Measurements from ENCODE around the gene INCA1. TPM values are rescaled to one million over a fixed set of nuclear protein-coding genes. Genes with fewer than 3 reads are reported as not detected.
"Not testable (repeated sequence)": the region's sequence is repeated elsewhere in the genome, so short reads cannot be mapped to it uniquely, and the experiment has no call there.

The INCA1 gene
- total RNA-seq, 1 donor from 2014 or later, result 0.34 TPM

- Mint-ChIP-seq H3K4me3 (peak overlapping the region; percentile 86), H3K27ac (peak overlapping the region; percentile 95), H3K4me1 (ENCODE audit: low read depth) (peaks cover 19% of the 10 kb centered on the region)
- intact Hi-C loops (cut with micrococcal nuclease), result loop anchor here (2.0 to 10.0 kb wide), 4 partner anchors 17 to 85 kb away; partner anchors contain the start of genes CAMTA2, USP6, ZFP3 and ZNF232
- not testable (repeated sequence) for H3K36me3 Mint-ChIP-seq (ENCODE audit: low read depth); DNase-seq (ENCODE audit: low spot score); H3K9me3 Mint-ChIP-seq; H3K27me3 Mint-ChIP-seq (ENCODE audit: insufficient read depth)
Measured at GRCh38 chr17:5030168-5030567, 32.8 kb upstream of the INCA1 start.

- Mint-ChIP-seq H3K27ac (no peak overlapping the region), H3K4me1 (ENCODE audit: low read depth) (peaks cover 26% of the 10 kb centered on the region), H3K4me3 (no peak overlapping the region), H3K27me3 (ENCODE audit: insufficient read depth) (no peaks in the 10 kb centered on the region), H3K36me3 (ENCODE audit: low read depth) (peaks cover 19% of the 10 kb centered on the region), H3K9me3 (no peaks in the 10 kb centered on the region)
- intact Hi-C loops (cut with micrococcal nuclease), result no loop called here
- DNase-seq (ENCODE audit: low spot score), result no peak
Measured at GRCh38 chr17:5027916-5028315, 30.6 kb upstream of the INCA1 start.

- peaks cover 26% of the 10 kb centered on the region for H3K4me1 Mint-ChIP-seq (ENCODE audit: low read depth)
- H3K27me3 Mint-ChIP-seq (ENCODE audit: insufficient read depth), result no peaks in the 10 kb centered on the region
- intact Hi-C loops (cut with micrococcal nuclease), result no loop called here
Measured at GRCh38 chr17:5027299-5027698, 30.0 kb upstream of the INCA1 start.

GRCh38 chr17:5024604-5025003 lies 27.3 kb upstream of the INCA1 start:
- Mint-ChIP-seq H3K27me3 (ENCODE audit: insufficient read depth) (no peaks in the 10 kb centered on the region), H3K27ac (no peak overlapping the region), H3K4me1 (ENCODE audit: low read depth) (peaks cover 11% of the 10 kb centered on the region), H3K4me3 (no peak overlapping the region), H3K36me3 (ENCODE audit: low read depth) (peaks cover 38% of the 10 kb centered on the region), H3K9me3 (no peaks in the 10 kb centered on the region)
- intact Hi-C loops (cut with micrococcal nuclease), result no loop called here
- DNase-seq (ENCODE audit: low spot score), result no peak

More at GRCh38 chr17:5027299-5027698, 30.0 kb upstream of the INCA1 start:
- no peak overlapping the region for H3K4me3 Mint-ChIP-seq
- no peak overlapping the region for H3K27ac Mint-ChIP-seq
- H3K9me3 Mint-ChIP-seq, result no peaks in the 10 kb centered on the region
- peaks cover 23% of the 10 kb centered on the region for H3K36me3 Mint-ChIP-seq (ENCODE audit: low read depth)
- DNase-seq (ENCODE audit: low spot score), result no peak

- Mint-ChIP-seq H3K36me3 (ENCODE audit: low read depth) (peaks cover 42% of the 10 kb centered on the region), H3K27ac (no peak overlapping the region), H3K9me3 (no peaks in the 10 kb centered on the region)
Measured at GRCh38 chr17:5023588-5024147, 26.3 kb upstream of the INCA1 start.

GRCh38 chr17:5022171-5022711 lies 24.9 kb upstream of the INCA1 start:
- H3K4me3 Mint-ChIP-seq, result no peak overlapping the region
- intact Hi-C loops (cut with micrococcal nuclease), result no loop called here
- H3K4me1 Mint-ChIP-seq (ENCODE audit: low read depth), result peaks cover 20% of the 10 kb centered on the region
- H3K27me3 Mint-ChIP-seq (ENCODE audit: insufficient read depth), result no peaks in the 10 kb centered on the region
- H3K9me3 Mint-ChIP-seq, result no peaks in the 10 kb centered on the region
- DNase-seq (ENCODE audit: low spot score), result no peak
- H3K36me3 Mint-ChIP-seq (ENCODE audit: low read depth), result peaks cover 39% of the 10 kb centered on the region
- no peak overlapping the region for H3K27ac Mint-ChIP-seq

More at GRCh38 chr17:5023588-5024147, 26.3 kb upstream of the INCA1 start:
- intact Hi-C loops (cut with micrococcal nuclease), result no loop called here
- DNase-seq (ENCODE audit: low spot score), result no peak
- peaks cover 20% of the 10 kb centered on the region for H3K4me1 Mint-ChIP-seq (ENCODE audit: low read depth)
- H3K27me3 Mint-ChIP-seq (ENCODE audit: insufficient read depth), result no peaks in the 10 kb centered on the region
- no peak overlapping the region for H3K4me3 Mint-ChIP-seq

- Mint-ChIP-seq H3K9me3 (no peaks in the 10 kb centered on the region), H3K27me3 (ENCODE audit: insufficient read depth) (no peaks in the 10 kb centered on the region), H3K36me3 (ENCODE audit: low read depth) (peaks cover 45% of the 10 kb centered on the region), H3K27ac (no peak overlapping the region), H3K4me3 (no peak overlapping the region), H3K4me1 (ENCODE audit: low read depth) (peaks cover 26% of the 10 kb centered on the region)
- intact Hi-C loops (cut with micrococcal nuclease), result no loop called here
- no peak for DNase-seq (ENCODE audit: low spot score)
Measured at GRCh38 chr17:5020502-5021023, 23.2 kb upstream of the INCA1 start.

- no peaks in the 10 kb centered on the region for H3K9me3 Mint-ChIP-seq
- intact Hi-C loops (cut with micrococcal nuclease), result no loop called here
- no peak overlapping the region for H3K4me3 Mint-ChIP-seq
- peak overlapping the region; percentile 80 for H3K27ac Mint-ChIP-seq
- no peaks in the 10 kb centered on the region for H3K27me3 Mint-ChIP-seq (ENCODE audit: insufficient read depth)
- peaks cover 42% of the 10 kb centered on the region for H3K36me3 Mint-ChIP-seq (ENCODE audit: low read depth)
- H3K4me1 Mint-ChIP-seq (ENCODE audit: low read depth), result peaks cover 24% of the 10 kb centered on the region
- no peak for DNase-seq (ENCODE audit: low spot score)
Measured at GRCh38 chr17:5019475-5019956, 22.2 kb upstream of the INCA1 start.

- H3K27ac Mint-ChIP-seq, result no peak overlapping the region
- peaks cover 37% of the 10 kb centered on the region for H3K36me3 Mint-ChIP-seq (ENCODE audit: low read depth)
- H3K4me1 Mint-ChIP-seq (ENCODE audit: low read depth), result peaks cover 36% of the 10 kb centered on the region
- no peaks in the 10 kb centered on the region for H3K9me3 Mint-ChIP-seq
- no peak overlapping the region for H3K4me3 Mint-ChIP-seq
- DNase-seq (ENCODE audit: low spot score), result no peak
- H3K27me3 Mint-ChIP-seq (ENCODE audit: insufficient read depth), result no peaks in the 10 kb centered on the region
- intact Hi-C loops (cut with micrococcal nuclease), result no loop called here
Measured at GRCh38 chr17:5014357-5014756, 17.0 kb upstream of the INCA1 start.

GRCh38 chr17:5011928-5012327 lies 14.6 kb upstream of the INCA1 start:
- intact Hi-C loops (cut with micrococcal nuclease), result no loop called here
- Mint-ChIP-seq H3K27me3 (ENCODE audit: insufficient read depth) (no peaks in the 10 kb centered on the region), H3K27ac (peak overlapping the region; percentile 87), H3K4me1 (ENCODE audit: low read depth) (peaks cover 27% of the 10 kb centered on the region), H3K9me3 (no peaks in the 10 kb centered on the region), H3K36me3 (ENCODE audit: low read depth) (peaks cover 49% of the 10 kb centered on the region), H3K4me3 (peak overlapping the region; percentile 41)
- no peak for DNase-seq (ENCODE audit: low spot score)

GRCh38 chr17:5003214-5003867 lies 6.0 kb upstream of the INCA1 start:
- Mint-ChIP-seq H3K27ac (no peak overlapping the region), H3K27me3 (ENCODE audit: insufficient read depth) (no peaks in the 10 kb centered on the region), H3K36me3 (ENCODE audit: low read depth) (peaks cover 55% of the 10 kb centered on the region)

GRCh38 chr17:5002121-5002788 lies 4.9 kb upstream of the INCA1 start:
- Mint-ChIP-seq H3K36me3 (ENCODE audit: low read depth) (peaks cover 46% of the 10 kb centered on the region), H3K27me3 (ENCODE audit: insufficient read depth) (no peaks in the 10 kb centered on the region), H3K4me1 (ENCODE audit: low read depth) (peaks cover 14% of the 10 kb centered on the region), H3K4me3 (no peak overlapping the region), H3K9me3 (no peaks in the 10 kb centered on the region), H3K27ac (no peak overlapping the region)
- intact Hi-C loops (cut with micrococcal nuclease), result no loop called here
- DNase-seq (ENCODE audit: low spot score), result no peak

More at GRCh38 chr17:5003214-5003867, 6.0 kb upstream of the INCA1 start:
- intact Hi-C loops (cut with micrococcal nuclease), result no loop called here
- Mint-ChIP-seq H3K4me1 (ENCODE audit: low read depth) (peaks cover 14% of the 10 kb centered on the region), H3K4me3 (no peak overlapping the region), H3K9me3 (no peaks in the 10 kb centered on the region)
- DNase-seq (ENCODE audit: low spot score), result no peak

- Mint-ChIP-seq H3K4me3 (peak overlapping the region; percentile 90), H3K9me3 (no peaks in the 10 kb centered on the region), H3K4me1 (ENCODE audit: low read depth) (peaks cover 15% of the 10 kb centered on the region), H3K27ac (no peak overlapping the region), H3K36me3 (ENCODE audit: low read depth) (peaks cover 37% of the 10 kb centered on the region), H3K27me3 (ENCODE audit: insufficient read depth) (peaks cover 5% of the 10 kb centered on the region)
- no peak for DNase-seq (ENCODE audit: low spot score)
- intact Hi-C loops (cut with micrococcal nuclease), result no loop called here
Measured at GRCh38 chr17:5000237-5000639, 2.9 kb upstream of the INCA1 start.
